ENCODE data around the gene ITGA5. TPM values are rescaled to one million over a fixed set of nuclear protein-coding genes. Genes with fewer than 3 reads are reported as not detected.

ITGA5 gene
- total and polyA plus RNA-seq, 2 experiments from 2014 or later: 402 to 496 TPM

DNA sequence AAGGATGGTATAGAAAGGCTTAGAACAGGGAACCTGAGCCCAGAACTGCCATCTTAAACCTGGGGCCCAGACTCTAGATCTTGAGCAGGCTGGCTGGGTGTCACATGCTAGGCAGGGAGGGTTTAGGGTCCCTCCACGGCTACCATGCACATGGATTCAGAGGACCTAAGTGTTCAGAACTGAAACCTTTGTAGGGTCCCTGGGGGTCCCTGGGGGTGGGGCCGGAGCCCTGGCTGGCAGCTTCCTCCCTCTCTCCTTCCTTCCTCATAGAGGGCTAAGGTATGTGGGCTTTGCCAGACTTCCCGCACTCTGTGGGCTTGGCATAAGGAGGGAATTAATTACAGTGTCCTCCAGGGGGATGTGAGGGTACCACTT, 29.9 kb downstream of the ITGA5 start:
- TF ChIP-seq EZH2 (IDR thresholded peaks at IDR 0.05; ENCODE audit: insufficient read depth, poor library complexity, severe bottlenecking) (no peak), EZH2phosphoT487 (IDR thresholded peaks at IDR 0.05; ENCODE audit: insufficient read depth, low read depth) (no peak)
- no peak overlapping the region for H2AFZ ChIP-seq
- in situ Hi-C loops (cut with MboI): no loop called here
- no peaks in the 10 kb centered on the region for H3K9me3 ChIP-seq (ENCODE audit: low read depth)
- H3K36me3 ChIP-seq (ENCODE audit: low read depth): peaks cover 9% of the 10 kb centered on the region; the same call in 1 of the 2 replicates
- DNase-seq: no peak
- no peak overlapping the region for H3K4me2 ChIP-seq (ENCODE audit: unreplicated experiment)
- peaks cover 41% of the 10 kb centered on the region for H3F3A ChIP-seq (ENCODE audit: insufficient read depth)
- no peak overlapping the region for H3K27ac ChIP-seq
- no peaks in the 10 kb centered on the region for H3K4me1 ChIP-seq (ENCODE audit: insufficient read depth)
- 87 to 100% methylated on average over 3 of the region's 3 CpGs for WGBS, 2 experiments (ENCODE audit: low coverage in 1 of 2, low lambda C conversion rate in 2 of 2, missing lambda C conversion rate in 2 of 2)
- no peaks in the 10 kb centered on the region for H4K20me1 ChIP-seq (ENCODE audit: insufficient read depth)
- H3K79me2 ChIP-seq (ENCODE audit: insufficient read depth): no peaks in the 10 kb centered on the region
- H3K27me3 ChIP-seq (replicated peaks; ENCODE audit: insufficient read depth): no peaks in the 10 kb centered on the region
- H3K4me3 ChIP-seq: no peak overlapping the region
- H3K9ac ChIP-seq: no peak overlapping the region
- H3K9me2 ChIP-seq (ENCODE audit: insufficient read depth): no peaks in the 10 kb centered on the region

DNA sequence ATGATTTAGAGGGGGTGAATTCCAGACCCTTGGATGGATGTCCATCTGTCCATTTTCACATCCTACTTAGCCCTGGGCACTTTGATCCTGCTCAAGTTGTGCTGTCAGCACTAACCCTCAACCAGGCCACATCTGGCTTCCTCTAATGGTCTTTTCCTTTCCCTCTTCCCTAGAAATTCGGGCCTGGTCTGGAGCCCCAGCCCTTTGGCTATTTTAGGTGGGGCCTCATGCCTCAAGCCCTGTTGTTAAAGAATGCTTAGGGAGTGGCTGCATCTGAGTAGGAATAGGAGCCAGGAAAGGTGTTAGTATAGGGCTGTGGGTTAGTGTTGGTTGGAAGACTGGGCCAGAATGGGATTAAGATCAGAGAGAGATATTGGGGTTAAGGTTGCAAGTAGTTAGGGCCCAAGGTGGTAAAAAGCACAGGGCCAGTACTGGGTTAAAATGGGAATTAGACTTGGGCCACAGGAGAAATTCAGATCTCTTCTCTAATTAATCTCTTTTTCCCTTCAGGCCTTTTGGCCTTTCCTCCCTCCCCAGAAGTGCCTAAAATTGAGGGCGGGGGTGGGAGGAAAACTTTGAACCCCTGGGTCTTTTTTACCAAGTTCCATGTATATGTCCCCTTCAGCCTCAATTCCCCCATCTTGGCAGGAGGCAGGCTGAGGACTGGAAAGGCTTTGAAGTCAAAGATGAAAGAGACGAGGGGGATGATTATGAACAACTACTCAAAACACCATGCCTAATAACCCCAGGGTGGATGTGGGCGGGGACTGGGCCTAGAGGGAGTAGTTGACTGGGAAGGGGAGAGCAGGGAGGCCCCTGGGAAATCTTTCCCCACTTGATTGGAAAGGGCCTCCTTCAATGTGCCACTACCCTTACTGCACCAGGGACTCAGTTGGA, 30.6 kb downstream of the ITGA5 start:
- H3K27ac ChIP-seq: no peak overlapping the region
- H3K79me2 ChIP-seq (ENCODE audit: insufficient read depth): no peaks in the 10 kb centered on the region
- H3K9me2 ChIP-seq (ENCODE audit: insufficient read depth): no peaks in the 10 kb centered on the region
- H3K27me3 ChIP-seq (replicated peaks; ENCODE audit: insufficient read depth): no peaks in the 10 kb centered on the region
- H2AFZ ChIP-seq: no peak overlapping the region
- peaks cover 1% of the 10 kb centered on the region; the same call in 1 of the 2 replicates for H3K4me1 ChIP-seq (ENCODE audit: insufficient read depth)
- 73% methylated on average over 4 of the region's 4 CpGs for WGBS, 2 experiments (ENCODE audit: low coverage in 1 of 2, low lambda C conversion rate in 2 of 2, missing lambda C conversion rate in 2 of 2)
- in situ Hi-C loops (cut with MboI): no loop called here
- no peak for DNase-seq
- peaks cover 41% of the 10 kb centered on the region; the same call in 1 of the 2 replicates for H3F3A ChIP-seq (ENCODE audit: insufficient read depth)
- TF ChIP-seq EZH2phosphoT487 (IDR thresholded peaks at IDR 0.05; ENCODE audit: insufficient read depth, low read depth) (no peak), EZH2 (IDR thresholded peaks at IDR 0.05; ENCODE audit: insufficient read depth, poor library complexity, severe bottlenecking) (no peak)
- H3K4me3 ChIP-seq: no peak overlapping the region
- no peak overlapping the region for H3K4me2 ChIP-seq (ENCODE audit: unreplicated experiment)
- H3K36me3 ChIP-seq (ENCODE audit: low read depth): peaks cover 4% of the 10 kb centered on the region; the same call in 1 of the 2 replicates
- H3K9me3 ChIP-seq (ENCODE audit: low read depth): no peaks in the 10 kb centered on the region
- H4K20me1 ChIP-seq (ENCODE audit: insufficient read depth): no peaks in the 10 kb centered on the region
- no peak overlapping the region for H3K9ac ChIP-seq

DNA sequence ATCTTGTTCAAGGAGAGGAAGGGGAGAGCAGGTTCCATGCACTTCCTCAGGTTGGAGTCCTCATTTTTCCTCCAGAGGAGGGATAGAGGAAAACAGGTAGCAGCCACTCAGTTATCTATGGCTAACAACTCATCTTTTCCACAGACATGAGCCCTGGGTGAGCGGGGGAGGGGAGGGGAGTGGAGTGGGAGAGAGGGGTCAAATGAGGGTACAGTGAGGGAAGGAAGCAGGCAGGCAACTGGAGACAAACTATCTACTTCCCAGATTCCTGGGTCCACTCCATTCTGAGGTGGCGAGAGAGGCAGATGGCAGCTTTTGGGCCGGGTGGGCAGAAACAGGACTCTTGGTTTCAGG, 32.0 kb downstream of the ITGA5 start:
- Histone ChIP-seq H3F3A (ENCODE audit: insufficient read depth) (peaks cover 35% of the 10 kb centered on the region; the same call in 1 of the 2 replicates), H3K27ac (no peak overlapping the region), H3K9me2 (ENCODE audit: insufficient read depth) (no peaks in the 10 kb centered on the region), H2AFZ (no peak overlapping the region), H3K9ac (no peak overlapping the region), H3K4me2 (ENCODE audit: unreplicated experiment) (no peak overlapping the region), H3K36me3 (ENCODE audit: low read depth) (no peaks in the 10 kb centered on the region), H3K9me3 (ENCODE audit: low read depth) (no peaks in the 10 kb centered on the region), H3K79me2 (ENCODE audit: insufficient read depth) (no peaks in the 10 kb centered on the region), H3K4me3 (no peak overlapping the region), H3K4me1 (ENCODE audit: insufficient read depth) (peaks cover 12% of the 10 kb centered on the region), H3K27me3 (replicated peaks; ENCODE audit: insufficient read depth) (no peaks in the 10 kb centered on the region), H4K20me1 (ENCODE audit: insufficient read depth) (no peaks in the 10 kb centered on the region)
- TF ChIP-seq EZH2phosphoT487 (IDR thresholded peaks at IDR 0.05; ENCODE audit: insufficient read depth, low read depth) (no peak), EZH2 (IDR thresholded peaks at IDR 0.05; ENCODE audit: insufficient read depth, poor library complexity, severe bottlenecking) (no peak)
- 76 to 84% methylated on average over 3 of the region's 3 CpGs for WGBS, 2 experiments (ENCODE audit: low coverage in 1 of 2, low lambda C conversion rate in 2 of 2, missing lambda C conversion rate in 2 of 2)
- DNase-seq: no peak
- in situ Hi-C loops (cut with MboI): no loop called here

DNA sequence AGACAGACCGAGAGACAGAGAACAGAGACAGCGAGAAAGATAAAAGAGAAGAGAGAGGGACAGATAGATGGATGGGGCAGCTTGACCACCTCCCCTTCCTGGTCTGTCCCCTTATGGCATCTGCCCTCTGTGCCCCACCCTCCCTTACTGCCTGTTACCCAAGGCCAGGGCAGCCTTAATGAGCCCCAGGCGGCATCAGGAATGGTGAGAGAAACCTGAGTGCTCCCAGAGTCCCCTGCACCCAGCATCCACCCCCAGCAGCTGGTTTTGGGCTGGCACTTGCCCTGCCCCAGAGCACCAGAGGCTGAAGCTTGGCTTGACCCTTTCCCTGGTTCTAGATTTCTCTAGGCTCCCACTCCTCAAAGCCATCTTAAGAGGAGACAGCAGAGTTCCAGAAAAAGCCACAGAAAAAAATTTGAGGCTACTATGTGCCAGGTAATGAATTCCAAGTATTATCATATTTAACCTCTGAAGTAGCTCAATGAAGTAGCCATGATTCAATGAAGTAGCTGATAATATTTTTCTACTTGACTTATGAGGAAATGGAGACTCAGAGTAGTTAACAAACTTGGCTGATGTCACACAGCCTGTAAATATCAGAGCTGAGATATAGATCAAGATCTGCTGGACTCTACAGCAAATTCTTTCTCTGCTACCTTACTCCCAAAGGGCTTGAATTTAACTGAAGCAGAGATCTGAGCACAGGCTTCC, 32.5 kb downstream of the ITGA5 start:
- no peak overlapping the region for H3K4me3 ChIP-seq
- DNase-seq: no peak
- H3K36me3 ChIP-seq (ENCODE audit: low read depth): no peaks in the 10 kb centered on the region
- no peaks in the 10 kb centered on the region for H3K9me2 ChIP-seq (ENCODE audit: insufficient read depth)
- in situ Hi-C loops (cut with MboI): no loop called here
- H3K9me3 ChIP-seq (ENCODE audit: low read depth): no peaks in the 10 kb centered on the region
- no peaks in the 10 kb centered on the region for H3K27me3 ChIP-seq (replicated peaks; ENCODE audit: insufficient read depth)
- H3F3A ChIP-seq (ENCODE audit: insufficient read depth): peaks cover 35% of the 10 kb centered on the region; the same call in 1 of the 2 replicates
- H3K4me1 ChIP-seq (ENCODE audit: insufficient read depth): peaks cover 12% of the 10 kb centered on the region
- H4K20me1 ChIP-seq (ENCODE audit: insufficient read depth): no peaks in the 10 kb centered on the region
- no peak overlapping the region for H3K9ac ChIP-seq
- TF ChIP-seq EZH2phosphoT487 (IDR thresholded peaks at IDR 0.05; ENCODE audit: insufficient read depth, low read depth) (no peak), EZH2 (IDR thresholded peaks at IDR 0.05; ENCODE audit: insufficient read depth, poor library complexity, severe bottlenecking) (no peak)
- WGBS, 2 experiments (ENCODE audit: low coverage in 1 of 2, low lambda C conversion rate in 2 of 2, missing lambda C conversion rate in 2 of 2): 80 to 81% methylated on average over 3 of the region's 3 CpGs
- no peaks in the 10 kb centered on the region for H3K79me2 ChIP-seq (ENCODE audit: insufficient read depth)
- H2AFZ ChIP-seq: no peak overlapping the region
- H3K4me2 ChIP-seq (ENCODE audit: unreplicated experiment): no peak overlapping the region
- H3K27ac ChIP-seq: no peak overlapping the region
